Measurements from ENCODE around the gene CARNS1.

- TF ChIP-seq, protein P1, sequence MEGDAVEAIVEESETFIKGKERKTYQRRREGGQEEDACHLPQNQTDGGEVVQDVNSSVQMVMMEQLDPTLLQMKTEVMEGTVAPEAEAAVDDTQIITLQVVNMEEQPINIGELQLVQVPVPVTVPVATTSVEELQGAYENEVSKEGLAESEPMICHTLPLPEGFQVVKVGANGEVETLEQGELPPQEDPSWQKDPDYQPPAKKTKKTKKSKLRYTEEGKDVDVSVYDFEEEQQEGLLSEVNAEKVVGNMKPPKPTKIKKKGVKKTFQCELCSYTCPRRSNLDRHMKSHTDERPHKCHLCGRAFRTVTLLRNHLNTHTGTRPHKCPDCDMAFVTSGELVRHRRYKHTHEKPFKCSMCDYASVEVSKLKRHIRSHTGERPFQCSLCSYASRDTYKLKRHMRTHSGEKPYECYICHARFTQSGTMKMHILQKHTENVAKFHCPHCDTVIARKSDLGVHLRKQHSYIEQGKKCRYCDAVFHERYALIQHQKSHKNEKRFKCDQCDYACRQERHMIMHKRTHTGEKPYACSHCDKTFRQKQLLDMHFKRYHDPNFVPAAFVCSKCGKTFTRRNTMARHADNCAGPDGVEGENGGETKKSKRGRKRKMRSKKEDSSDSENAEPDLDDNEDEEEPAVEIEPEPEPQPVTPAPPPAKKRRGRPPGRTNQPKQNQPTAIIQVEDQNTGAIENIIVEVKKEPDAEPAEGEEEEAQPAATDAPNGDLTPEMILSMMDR (IDR thresholded peaks at IDR 0.05; ENCODE audit: insufficient read depth, low read depth, low read length) = no peak
- no peak for TF ChIP-seq EZH2 (IDR thresholded peaks at IDR 0.05; ENCODE audit: insufficient read depth, low read length)
Observed at GRCh38 chr11:67372993-67373647, 42.4 kb upstream of the CARNS1 start, which contains the start of gene CLCF1.

Data from astrocyte (in vitro differentiated cells and primary cell).